Panc1 (cell line): ENCODE data around the gene THADA. TPM values are rescaled to one million over a fixed set of nuclear protein-coding genes. Genes with fewer than 3 reads are reported as not detected.

ENCODE experiments used
- ATAC-seq: fragments of 200-7000 bp; cut with Tn5 transposase; 2 replicates; pipeline ENCODE4 v1.9.1; 2020; ENCODE audit warnings: mild to moderate bottlenecking, moderate library complexity
- Bru-seq: library from RNA; stranded (reverse); fragments of 400-500 nt; gene quantifications from one replicate; lab custom pipeline; 2021; lab: Mats Ljungman, UMichigan
- BruChase-seq, 2 experiments: library from RNA; stranded (reverse); fragments of 400-500 nt; gene quantifications; one replicate each; lab custom pipeline; 2021; lab: Mats Ljungman, UMichigan
- BruUV-seq: library from RNA; stranded (reverse); fragments of 400-500 nt; replicated peaks from 2 replicates; lab custom pipeline; 2021; lab: Mats Ljungman, UMichigan
- CTCF ChIA-PET: fragments of 300-600 bp; sonication (Branson Sonifier 250); formaldehyde crosslinking; loops from one replicate; lab custom pipeline; 2022; ENCODE audit warnings: antibody characterized with exemption; lab: Charles Lee
- POLR2A ChIA-PET: fragments of 300-600 bp; sonication (Branson Sonifier 250); formaldehyde crosslinking; loops from one replicate; lab custom pipeline; 2022; ENCODE audit warnings: antibody characterized with exemption; lab: Charles Lee
- DNase-seq: peaks from one replicate; pipeline ENCODE4 v3.0.0-alpha.2; 2010; ENCODE audit warnings: low read depth, low spot score
- H3K27ac ChIP-seq: 2 replicates; pipeline ENCODE4 v1.5.1; 2011; ENCODE audit warnings: mild to moderate bottlenecking, low read length, inconsistent platforms
- H3K27me3 ChIP-seq: fragments of 200-500 bp; sonication (Bioruptor generic); 2 replicates; pipeline ENCODE4 v1.6.0; 2014; ENCODE audit warnings: low read length, inconsistent platforms; ENCODE audit not compliant: control insufficient read depth, insufficient read depth
- H3K36me3 ChIP-seq: fragments of 200-500 bp; sonication (Bioruptor generic); 2 replicates; pipeline ENCODE4 v1.5.1; 2014; ENCODE audit warnings: inconsistent platforms, mild to moderate bottlenecking, low read length, moderate library complexity; ENCODE audit not compliant: control insufficient read depth, insufficient read depth
- H3K4me1 ChIP-seq: 2 replicates; pipeline ENCODE4 v1.5.1; 2011; ENCODE audit warnings: inconsistent platforms, mild to moderate bottlenecking, low read length, moderate library complexity; ENCODE audit not compliant: control insufficient read depth, insufficient read depth
- H3K4me3 ChIP-seq, 2 experiments: 2 replicates each; pipeline ENCODE4 v1.5.1; 2011 to 2012; ENCODE audit warnings: low read depth in 2 of 2, low read length in 2 of 2, mild to moderate bottlenecking in 2 of 2, inconsistent platforms in 1 of 2, moderate library complexity in 1 of 2
- H3K9me3 ChIP-seq: fragments of 200-500 bp; sonication (Bioruptor generic); 2 replicates; pipeline ENCODE4 v1.5.1; 2014; ENCODE audit warnings: low read depth, mild to moderate bottlenecking, inconsistent platforms, low read length, moderate library complexity; ENCODE audit not compliant: control insufficient read depth, insufficient read depth
- POLR2AphosphoS5 ChIP-seq: IDR thresholded peaks from 2 replicates; pipeline ENCODE4 v1.6.1; 2012; ENCODE audit warnings: mild to moderate bottlenecking, low read depth, low read length, moderate library complexity
- SIN3A ChIP-seq: IDR thresholded peaks from 2 replicates; pipeline ENCODE4 v1.6.1; 2012; ENCODE audit warnings: low read depth, mild to moderate bottlenecking, low read length, moderate library complexity, borderline replicate concordance; ENCODE audit not compliant: insufficient read depth
- TCF7L2 ChIP-seq: IDR thresholded peaks from 2 replicates; pipeline ENCODE4 v1.6.1; 2011; ENCODE audit warnings: mild to moderate bottlenecking, low read depth, low read length, inconsistent platforms
- in situ Hi-C: cut with HindIII; loops from 2 replicates; pipeline ENCODE4 v1.10.0; 2016; ENCODE audit warnings: low sequenced_read_pairs, low pct_unique_long_range_greater_than_20kb
- intact Hi-C: fragments of 100-400 bp; cut with micrococcal nuclease; formaldehyde crosslinking; loops from one replicate; pipeline ENCODE4 v1.10.0; 2022; ENCODE audit not compliant: unreplicated experiment
- long read RNA-seq: library from polyadenylated mRNA; unstranded; transcript quantifications from one replicate; pipeline ENCODE4 v2.0.0, GENCODE V29; 2021; ENCODE audit not compliant: unreplicated experiment
- polyA plus RNA-seq: library from polyadenylated mRNA; unstranded; fragments of >200 nt; gene quantifications from one replicate; pipeline ENCODE4 v1.2.1, GENCODE V29; 2012; ENCODE audit warnings: missing spikeins; ENCODE audit not compliant: insufficient read length
- total RNA-seq: library from RNA; stranded (reverse); gene quantifications from one replicate; pipeline ENCODE4 v1.2.1, GENCODE V29; 2021; ENCODE audit not compliant: unreplicated experiment
- TF ChIP-seq, protein P1 (sequence below): fragments of 450-650 bp; IDR thresholded peaks from 2 replicates; pipeline ENCODE4 v1.5.1; 2017; ENCODE audit warnings: mild to moderate bottlenecking
- TF ChIP-seq, protein P2 (sequence below), 2 experiments: IDR thresholded peaks; 2 replicates each; pipeline ENCODE4 v1.6.1; 2011 to 2012; ENCODE audit warnings: low read depth in 2 of 2, control low read depth in 1 of 2, low read length in 1 of 2, mild to moderate bottlenecking in 1 of 2, moderate library complexity in 1 of 2; ENCODE audit not compliant: insufficient read depth in 1 of 2

THADA gene, protein sequence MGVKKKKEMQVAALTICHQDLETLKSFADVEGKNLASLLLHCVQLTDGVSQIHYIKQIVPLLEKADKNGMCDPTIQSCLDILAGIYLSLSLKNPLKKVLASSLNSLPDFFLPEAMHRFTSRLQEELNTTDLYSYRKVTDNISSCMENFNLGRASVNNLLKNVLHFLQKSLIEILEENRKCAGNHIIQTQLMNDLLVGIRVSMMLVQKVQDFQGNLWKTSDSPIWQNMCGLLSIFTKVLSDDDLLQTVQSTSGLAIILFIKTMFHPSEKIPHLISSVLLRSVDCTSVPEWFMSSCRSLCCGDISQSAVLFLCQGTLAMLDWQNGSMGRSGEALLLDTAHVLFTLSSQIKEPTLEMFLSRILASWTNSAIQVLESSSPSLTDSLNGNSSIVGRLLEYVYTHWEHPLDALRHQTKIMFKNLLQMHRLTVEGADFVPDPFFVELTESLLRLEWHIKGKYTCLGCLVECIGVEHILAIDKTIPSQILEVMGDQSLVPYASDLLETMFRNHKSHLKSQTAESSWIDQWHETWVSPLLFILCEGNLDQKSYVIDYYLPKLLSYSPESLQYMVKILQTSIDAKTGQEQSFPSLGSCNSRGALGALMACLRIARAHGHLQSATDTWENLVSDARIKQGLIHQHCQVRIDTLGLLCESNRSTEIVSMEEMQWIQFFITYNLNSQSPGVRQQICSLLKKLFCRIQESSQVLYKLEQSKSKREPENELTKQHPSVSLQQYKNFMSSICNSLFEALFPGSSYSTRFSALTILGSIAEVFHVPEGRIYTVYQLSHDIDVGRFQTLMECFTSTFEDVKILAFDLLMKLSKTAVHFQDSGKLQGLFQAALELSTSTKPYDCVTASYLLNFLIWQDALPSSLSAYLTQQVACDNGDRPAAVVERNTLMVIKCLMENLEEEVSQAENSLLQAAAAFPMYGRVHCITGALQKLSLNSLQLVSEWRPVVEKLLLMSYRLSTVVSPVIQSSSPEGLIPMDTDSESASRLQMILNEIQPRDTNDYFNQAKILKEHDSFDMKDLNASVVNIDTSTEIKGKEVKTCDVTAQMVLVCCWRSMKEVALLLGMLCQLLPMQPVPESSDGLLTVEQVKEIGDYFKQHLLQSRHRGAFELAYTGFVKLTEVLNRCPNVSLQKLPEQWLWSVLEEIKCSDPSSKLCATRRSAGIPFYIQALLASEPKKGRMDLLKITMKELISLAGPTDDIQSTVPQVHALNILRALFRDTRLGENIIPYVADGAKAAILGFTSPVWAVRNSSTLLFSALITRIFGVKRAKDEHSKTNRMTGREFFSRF (N-terminal part only)
- total RNA-seq: 37.2 TPM
- 15.1 TPM for polyA plus RNA-seq
- percentile 76 among the genes with signal in this experiment for Bru-seq, nascent RNA
- percentile 64 among the genes with signal in this experiment for BruChase-seq, experiment 1, labeled RNA remaining after a 2-hour chase
- percentile 66 among the genes with signal in this experiment for BruChase-seq, experiment 2, labeled RNA remaining after a 6-hour chase
- long read RNA-seq, full-length matches to known transcripts: 5 of 50 reads
- long read RNA-seq, partial matches to known transcripts: 14 of 50 reads
- long read RNA-seq, other reads (novel, unspliced or antisense): 31 of 50 reads

DNA sequence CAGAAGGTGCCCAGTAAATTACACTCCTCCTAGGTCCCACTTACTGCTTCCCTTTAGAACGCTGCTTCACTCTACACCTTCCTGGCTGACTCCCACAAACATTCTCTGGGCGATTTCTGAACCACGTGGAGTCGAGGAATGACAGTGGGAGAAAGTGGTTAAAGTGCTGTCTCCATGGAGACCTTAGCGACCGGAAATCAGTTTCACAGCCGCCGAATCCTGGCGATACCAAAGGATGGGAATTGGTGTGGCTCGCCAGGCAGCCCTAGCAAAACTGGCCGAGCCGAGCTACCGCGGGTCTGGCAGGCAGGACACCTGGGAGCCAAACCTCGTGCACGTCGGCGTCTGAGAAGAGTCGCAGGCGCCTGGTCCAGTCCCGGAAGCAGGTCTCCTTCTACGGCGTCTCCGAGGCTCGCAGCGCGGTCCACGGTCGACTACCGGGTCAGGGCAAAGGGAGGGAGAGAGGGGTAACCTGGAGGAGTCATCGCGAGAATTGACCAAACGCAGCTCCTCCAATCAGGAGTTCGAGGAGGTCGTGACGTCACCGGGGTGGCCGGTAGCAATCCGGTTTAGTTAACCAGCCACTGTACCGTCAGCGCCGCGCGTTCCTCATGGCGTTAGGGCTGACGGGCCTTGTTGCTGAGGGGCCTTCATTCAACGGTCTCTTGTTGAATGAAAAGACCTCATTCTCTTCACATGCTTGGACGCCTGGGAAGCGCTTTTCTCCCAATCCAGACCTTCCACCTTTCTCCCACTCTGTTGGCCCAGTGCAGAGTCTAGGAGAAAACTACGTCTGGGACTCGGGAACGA is at the start of gene THADA:
Gene THADA, minus strand, starts transcription at position 436 of the 810 bp plus-strand sequence. CDS start 3,646 bp downstream, outside the sequence.
- intact Hi-C loops: no loop called here
- Histone ChIP-seq H3K4me1 (peaks cover 8% of the 10 kb centered on the region), H3K9me3 (no peaks in the 10 kb centered on the region), H3K27me3 (no peaks in the 10 kb centered on the region), H3K36me3 (peaks cover 11% of the 10 kb centered on the region), H3K27ac (peak within 1 kb of the TSS; percentile 98), H3K4me3 (peak within 1 kb of the TSS; percentile 95 to 97)
- in situ Hi-C loops: no loop called here
- CTCF ChIA-PET: interaction anchor here (0.6 to 1.4 kb wide), 3 partner anchors 9 to 19 kb away, joined by 3 to 6 read pairs (median 3); no protein-coding TSS in a partner anchor
- POLR2A ChIA-PET: interaction anchor here (0.5 to 1.2 kb wide), 4 partner anchors 19 to 854 kb away, joined by 3 to 5 read pairs (median 4); no protein-coding TSS in a partner anchor
- TF ChIP-seq SIN3A (peak; percentile 86), TCF7L2 (0 out of 2 replicates have a peak, but pooled peaks have one; percentile 51), POLR2AphosphoS5 (peak; percentile 99)
- TF ChIP-seq, protein P1, sequence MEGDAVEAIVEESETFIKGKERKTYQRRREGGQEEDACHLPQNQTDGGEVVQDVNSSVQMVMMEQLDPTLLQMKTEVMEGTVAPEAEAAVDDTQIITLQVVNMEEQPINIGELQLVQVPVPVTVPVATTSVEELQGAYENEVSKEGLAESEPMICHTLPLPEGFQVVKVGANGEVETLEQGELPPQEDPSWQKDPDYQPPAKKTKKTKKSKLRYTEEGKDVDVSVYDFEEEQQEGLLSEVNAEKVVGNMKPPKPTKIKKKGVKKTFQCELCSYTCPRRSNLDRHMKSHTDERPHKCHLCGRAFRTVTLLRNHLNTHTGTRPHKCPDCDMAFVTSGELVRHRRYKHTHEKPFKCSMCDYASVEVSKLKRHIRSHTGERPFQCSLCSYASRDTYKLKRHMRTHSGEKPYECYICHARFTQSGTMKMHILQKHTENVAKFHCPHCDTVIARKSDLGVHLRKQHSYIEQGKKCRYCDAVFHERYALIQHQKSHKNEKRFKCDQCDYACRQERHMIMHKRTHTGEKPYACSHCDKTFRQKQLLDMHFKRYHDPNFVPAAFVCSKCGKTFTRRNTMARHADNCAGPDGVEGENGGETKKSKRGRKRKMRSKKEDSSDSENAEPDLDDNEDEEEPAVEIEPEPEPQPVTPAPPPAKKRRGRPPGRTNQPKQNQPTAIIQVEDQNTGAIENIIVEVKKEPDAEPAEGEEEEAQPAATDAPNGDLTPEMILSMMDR: no peak
- TF ChIP-seq, protein P2, sequence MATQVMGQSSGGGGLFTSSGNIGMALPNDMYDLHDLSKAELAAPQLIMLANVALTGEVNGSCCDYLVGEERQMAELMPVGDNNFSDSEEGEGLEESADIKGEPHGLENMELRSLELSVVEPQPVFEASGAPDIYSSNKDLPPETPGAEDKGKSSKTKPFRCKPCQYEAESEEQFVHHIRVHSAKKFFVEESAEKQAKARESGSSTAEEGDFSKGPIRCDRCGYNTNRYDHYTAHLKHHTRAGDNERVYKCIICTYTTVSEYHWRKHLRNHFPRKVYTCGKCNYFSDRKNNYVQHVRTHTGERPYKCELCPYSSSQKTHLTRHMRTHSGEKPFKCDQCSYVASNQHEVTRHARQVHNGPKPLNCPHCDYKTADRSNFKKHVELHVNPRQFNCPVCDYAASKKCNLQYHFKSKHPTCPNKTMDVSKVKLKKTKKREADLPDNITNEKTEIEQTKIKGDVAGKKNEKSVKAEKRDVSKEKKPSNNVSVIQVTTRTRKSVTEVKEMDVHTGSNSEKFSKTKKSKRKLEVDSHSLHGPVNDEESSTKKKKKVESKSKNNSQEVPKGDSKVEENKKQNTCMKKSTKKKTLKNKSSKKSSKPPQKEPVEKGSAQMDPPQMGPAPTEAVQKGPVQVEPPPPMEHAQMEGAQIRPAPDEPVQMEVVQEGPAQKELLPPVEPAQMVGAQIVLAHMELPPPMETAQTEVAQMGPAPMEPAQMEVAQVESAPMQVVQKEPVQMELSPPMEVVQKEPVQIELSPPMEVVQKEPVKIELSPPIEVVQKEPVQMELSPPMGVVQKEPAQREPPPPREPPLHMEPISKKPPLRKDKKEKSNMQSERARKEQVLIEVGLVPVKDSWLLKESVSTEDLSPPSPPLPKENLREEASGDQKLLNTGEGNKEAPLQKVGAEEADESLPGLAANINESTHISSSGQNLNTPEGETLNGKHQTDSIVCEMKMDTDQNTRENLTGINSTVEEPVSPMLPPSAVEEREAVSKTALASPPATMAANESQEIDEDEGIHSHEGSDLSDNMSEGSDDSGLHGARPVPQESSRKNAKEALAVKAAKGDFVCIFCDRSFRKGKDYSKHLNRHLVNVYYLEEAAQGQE (IDR thresholded peaks at IDR 0.05; ENCODE audit: insufficient read depth in 1 of 2, low read depth in 2 of 2, low read length in 1 of 2): no peak; a peak in 1 of 4 replicates
- BruUV-seq: no TSS peak
- ATAC-seq: peak; percentile 98
- DNase-seq: peak; percentile 99
